ENCODE data around the gene CD55.

The CD55 gene

GRCh38 chr1:207277241-207277640 lies 44.2 kb upstream of the CD55 start:
- no peaks in the 10 kb centered on the region for H3K27me3 ChIP-seq (ENCODE audit: insufficient read depth, low read length, poor library complexity, severe bottlenecking)

GRCh38 chr1:207279652-207280051 lies 41.8 kb upstream of the CD55 start:
- no peaks in the 10 kb centered on the region for H3K36me3 ChIP-seq (ENCODE audit: insufficient read depth, low read length)
- no peaks in the 10 kb centered on the region for H3K9me2 ChIP-seq (replicated peaks; ENCODE audit: low read depth, low read length)

More at GRCh38 chr1:207277241-207277640, 44.2 kb upstream of the CD55 start:
- no peak for TF ChIP-seq EZH2phosphoT487 (IDR thresholded peaks at IDR 0.05; ENCODE audit: borderline replicate concordance)
- TF ChIP-seq CTCF (conservative IDR thresholded peaks at IDR 0.05; ENCODE audit: low read length) = no peak
- no peaks in the 10 kb centered on the region for H4K20me1 ChIP-seq (ENCODE audit: insufficient read depth, low read length, poor library complexity, severe bottlenecking)
- H3K79me2 ChIP-seq (ENCODE audit: insufficient read depth, low read length) = no peaks in the 10 kb centered on the region
- H3K36me3 ChIP-seq (ENCODE audit: insufficient read depth, low read length) = no peaks in the 10 kb centered on the region
- no peak overlapping the region for H2AFZ ChIP-seq (ENCODE audit: low read length)
- no peak overlapping the region for H3K4me2 ChIP-seq (ENCODE audit: low read depth, low read length, poor library complexity, severe bottlenecking)
- no peak overlapping the region for H3K9ac ChIP-seq (ENCODE audit: low read depth, low read length, poor library complexity, severe bottlenecking)
- H3K4me1 ChIP-seq (ENCODE audit: insufficient read depth, low read length, poor library complexity, severe bottlenecking) = no peaks in the 10 kb centered on the region
- no peaks in the 10 kb centered on the region for H3F3A ChIP-seq (ENCODE audit: low read depth)
- no peaks in the 10 kb centered on the region for H3K9me3 ChIP-seq (ENCODE audit: insufficient read depth, low read depth, low read length)
- no peak overlapping the region for H3K4me3 ChIP-seq (ENCODE audit: low read length, poor library complexity, severe bottlenecking)
- no peaks in the 10 kb centered on the region for H3K9me2 ChIP-seq (replicated peaks; ENCODE audit: low read depth, low read length)

GRCh38 chr1:207280706-207281105 lies 40.8 kb upstream of the CD55 start:
- Histone ChIP-seq H3F3A (ENCODE audit: low read depth) (no peaks in the 10 kb centered on the region), H3K27me3 (ENCODE audit: insufficient read depth, low read length, poor library complexity, severe bottlenecking) (no peaks in the 10 kb centered on the region), H4K20me1 (ENCODE audit: insufficient read depth, low read length, poor library complexity, severe bottlenecking) (no peaks in the 10 kb centered on the region), H3K9ac (ENCODE audit: low read depth, low read length, poor library complexity, severe bottlenecking) (no peak overlapping the region), H3K4me3 (ENCODE audit: low read length, poor library complexity, severe bottlenecking) (no peak overlapping the region), H3K9me3 (ENCODE audit: insufficient read depth, low read depth, low read length) (no peaks in the 10 kb centered on the region), H3K4me1 (ENCODE audit: insufficient read depth, low read length, poor library complexity, severe bottlenecking) (no peaks in the 10 kb centered on the region), H3K4me2 (ENCODE audit: low read depth, low read length, poor library complexity, severe bottlenecking) (no peak overlapping the region), H2AFZ (ENCODE audit: low read length) (no peak overlapping the region), H3K36me3 (ENCODE audit: insufficient read depth, low read length) (no peaks in the 10 kb centered on the region), H3K79me2 (ENCODE audit: insufficient read depth, low read length) (no peaks in the 10 kb centered on the region), H3K9me2 (replicated peaks; ENCODE audit: low read depth, low read length) (no peaks in the 10 kb centered on the region)
- no peak for TF ChIP-seq EZH2phosphoT487 (IDR thresholded peaks at IDR 0.05; ENCODE audit: borderline replicate concordance)
- no peak for TF ChIP-seq CTCF (conservative IDR thresholded peaks at IDR 0.05; ENCODE audit: low read length)

More at GRCh38 chr1:207279652-207280051, 41.8 kb upstream of the CD55 start:
- H3K4me3 ChIP-seq (ENCODE audit: low read length, poor library complexity, severe bottlenecking) = no peak overlapping the region
- TF ChIP-seq EZH2phosphoT487 (IDR thresholded peaks at IDR 0.05; ENCODE audit: borderline replicate concordance) (no peak), CTCF (conservative IDR thresholded peaks at IDR 0.05; ENCODE audit: low read length) (no peak)
- no peaks in the 10 kb centered on the region for H3K4me1 ChIP-seq (ENCODE audit: insufficient read depth, low read length, poor library complexity, severe bottlenecking)
- no peaks in the 10 kb centered on the region for H3K9me3 ChIP-seq (ENCODE audit: insufficient read depth, low read depth, low read length)
- no peaks in the 10 kb centered on the region for H3F3A ChIP-seq (ENCODE audit: low read depth)
- H2AFZ ChIP-seq (ENCODE audit: low read length) = no peak overlapping the region
- H3K79me2 ChIP-seq (ENCODE audit: insufficient read depth, low read length) = no peaks in the 10 kb centered on the region
- H3K27me3 ChIP-seq (ENCODE audit: insufficient read depth, low read length, poor library complexity, severe bottlenecking) = no peaks in the 10 kb centered on the region
- H4K20me1 ChIP-seq (ENCODE audit: insufficient read depth, low read length, poor library complexity, severe bottlenecking) = no peaks in the 10 kb centered on the region
- no peak overlapping the region for H3K9ac ChIP-seq (ENCODE audit: low read depth, low read length, poor library complexity, severe bottlenecking)
- H3K4me2 ChIP-seq (ENCODE audit: low read depth, low read length, poor library complexity, severe bottlenecking) = no peak overlapping the region

Data from Loucy (cell line).